Measurements from ENCODE around the gene CCR8.

CCR8 gene, protein sequence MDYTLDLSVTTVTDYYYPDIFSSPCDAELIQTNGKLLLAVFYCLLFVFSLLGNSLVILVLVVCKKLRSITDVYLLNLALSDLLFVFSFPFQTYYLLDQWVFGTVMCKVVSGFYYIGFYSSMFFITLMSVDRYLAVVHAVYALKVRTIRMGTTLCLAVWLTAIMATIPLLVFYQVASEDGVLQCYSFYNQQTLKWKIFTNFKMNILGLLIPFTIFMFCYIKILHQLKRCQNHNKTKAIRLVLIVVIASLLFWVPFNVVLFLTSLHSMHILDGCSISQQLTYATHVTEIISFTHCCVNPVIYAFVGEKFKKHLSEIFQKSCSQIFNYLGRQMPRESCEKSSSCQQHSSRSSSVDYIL

DNA sequence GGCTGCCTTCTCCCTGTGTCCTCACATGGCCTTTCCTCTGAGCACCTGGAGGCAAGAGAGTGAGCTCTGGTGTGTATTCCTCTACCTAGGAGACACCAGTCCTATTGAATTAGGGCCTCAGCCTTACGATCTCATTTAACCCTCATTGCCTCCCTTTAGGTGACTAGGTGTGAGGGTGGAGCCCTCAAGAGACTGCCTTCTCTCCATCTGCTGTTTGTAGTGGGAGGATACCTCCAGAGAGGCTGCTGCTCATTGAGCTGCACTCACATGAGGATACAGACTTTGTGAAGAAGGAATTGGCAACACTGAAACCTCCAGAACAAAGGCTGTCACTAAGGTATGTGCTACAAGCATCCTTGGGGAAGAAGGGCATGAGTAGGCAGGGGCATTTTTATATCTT is at the start of gene CCR8:
TSS of gene CCR8 (plus strand) at position 217 of the 400 bp plus-strand sequence. CDS start 2,623 bp downstream, outside the sequence.
- no peak for DNase-seq

DNA sequence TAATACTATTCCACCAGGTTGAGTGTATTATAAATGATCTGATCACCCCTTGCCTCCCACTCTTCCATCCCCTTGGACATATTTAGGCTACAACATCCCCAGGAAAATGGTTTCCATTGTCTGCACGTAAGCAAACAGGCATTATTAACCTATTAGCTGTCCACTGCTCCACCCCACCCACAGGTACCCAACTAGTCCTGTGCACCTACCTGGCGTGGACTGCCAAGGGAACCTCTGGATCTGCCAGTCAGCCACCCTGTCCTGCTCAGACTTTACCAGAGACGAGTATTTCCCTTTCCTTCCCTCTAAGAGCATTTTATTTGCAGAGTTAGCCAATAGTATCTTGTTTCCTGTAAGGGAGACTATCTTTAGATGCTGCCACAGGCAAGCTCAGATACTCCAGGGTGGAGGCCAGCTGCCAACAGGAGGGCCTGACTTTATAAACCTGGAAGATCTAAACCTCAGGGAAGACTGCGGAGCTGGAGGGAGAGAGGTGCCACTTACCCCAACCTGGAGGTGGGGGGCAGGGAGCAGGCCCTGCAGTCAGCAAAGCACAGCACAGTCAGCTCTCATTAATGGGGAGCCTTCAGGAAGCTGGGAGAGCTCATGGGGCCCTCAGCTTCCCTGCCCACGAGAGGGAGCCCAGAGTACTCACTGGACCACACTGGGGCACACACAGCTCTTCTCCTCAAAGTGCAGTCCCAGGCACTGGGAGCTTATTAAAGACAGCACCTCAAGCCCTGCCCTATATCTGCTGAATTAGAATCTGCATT is 49.6 kb upstream of the CCR8 start, which contains the start of gene CX3CR1:
TSS of gene CX3CR1 (minus strand) at position 292 of the 773 bp plus-strand sequence. CDS start 13,527 bp downstream, outside the sequence.
- DNase-seq = no peak

DNA sequence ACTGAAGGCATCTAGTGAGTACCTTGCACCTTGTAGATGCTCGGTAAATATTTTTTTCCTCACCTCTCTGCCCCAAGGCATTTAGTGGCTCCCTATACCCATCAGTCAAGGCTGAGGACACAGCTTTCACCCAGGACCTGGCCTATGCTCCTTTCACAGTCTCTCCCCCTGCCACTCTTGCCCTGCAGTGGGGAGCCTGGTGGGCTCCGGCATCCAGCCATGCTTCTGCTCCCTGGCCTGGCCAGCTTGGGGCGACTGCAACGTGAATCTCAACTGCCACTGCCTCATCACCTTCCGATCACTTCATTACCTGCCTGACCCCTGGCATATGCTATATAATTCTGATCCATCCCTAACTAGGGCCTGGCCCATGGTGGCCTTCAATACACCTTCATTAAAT is 48.9 kb upstream of the CCR8 start:
- no peak for DNase-seq

DNA sequence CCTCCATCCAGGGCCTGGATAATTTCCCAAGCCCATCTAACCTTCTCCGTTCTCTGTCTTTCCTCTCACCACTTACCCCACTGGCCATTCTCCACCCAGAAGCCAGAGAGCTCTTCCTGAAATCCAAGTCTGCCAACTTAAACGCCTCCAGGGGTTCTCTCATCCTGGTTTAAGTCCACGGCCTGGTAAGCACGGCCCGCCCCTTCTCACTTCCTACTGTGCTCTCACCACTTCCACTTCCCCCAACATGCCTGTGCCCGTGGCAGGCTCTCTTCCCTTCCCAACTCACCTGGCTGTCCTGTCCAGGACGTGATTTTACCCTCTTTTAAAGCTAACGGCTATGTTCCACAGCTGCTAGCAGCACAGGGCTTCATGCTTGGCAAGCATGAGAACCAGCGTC is 48.0 kb upstream of the CCR8 start:
- no peak for DNase-seq

DNA sequence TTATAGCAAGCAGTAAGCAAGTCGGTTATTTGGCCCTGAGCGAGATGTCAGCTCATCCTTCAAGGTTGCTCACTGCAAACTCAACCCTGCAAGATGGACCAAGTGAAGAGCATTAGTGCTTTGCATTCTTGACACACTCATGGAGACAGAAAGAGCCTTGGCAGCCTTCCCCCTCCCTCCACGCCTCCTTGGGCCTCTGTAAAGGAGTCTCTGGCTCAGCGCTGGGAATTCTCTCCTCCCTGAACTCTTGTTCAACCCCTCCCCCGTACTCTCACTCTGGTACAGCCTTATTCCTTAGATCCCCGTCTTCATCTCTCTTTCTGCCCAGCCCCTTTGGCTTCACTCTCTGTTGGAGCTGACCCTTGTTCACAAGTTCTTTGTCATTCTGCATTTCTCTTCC is 47.5 kb upstream of the CCR8 start:
- DNase-seq = no peak

DNA sequence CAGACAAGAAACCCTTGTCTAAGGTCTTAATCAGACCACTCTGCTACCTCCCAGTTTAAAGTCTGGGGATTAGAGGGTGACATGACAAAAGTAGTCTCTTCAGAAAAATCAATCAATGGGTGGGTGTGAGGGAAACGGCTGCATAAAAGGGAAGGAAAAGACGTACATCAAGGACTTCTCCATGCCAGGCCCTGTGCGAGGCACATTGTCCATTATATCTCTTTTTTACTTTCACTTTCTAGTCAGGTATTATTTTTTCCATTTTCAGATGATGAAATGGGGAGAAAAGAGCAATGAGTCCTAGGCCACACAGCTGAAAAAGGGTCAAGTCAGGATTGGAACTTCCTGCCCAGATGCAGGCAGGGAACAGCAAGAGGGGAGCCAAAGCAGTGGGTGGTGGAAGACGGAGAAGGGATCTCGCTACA is 45.0 kb upstream of the CCR8 start:
- no peak for DNase-seq

DNA sequence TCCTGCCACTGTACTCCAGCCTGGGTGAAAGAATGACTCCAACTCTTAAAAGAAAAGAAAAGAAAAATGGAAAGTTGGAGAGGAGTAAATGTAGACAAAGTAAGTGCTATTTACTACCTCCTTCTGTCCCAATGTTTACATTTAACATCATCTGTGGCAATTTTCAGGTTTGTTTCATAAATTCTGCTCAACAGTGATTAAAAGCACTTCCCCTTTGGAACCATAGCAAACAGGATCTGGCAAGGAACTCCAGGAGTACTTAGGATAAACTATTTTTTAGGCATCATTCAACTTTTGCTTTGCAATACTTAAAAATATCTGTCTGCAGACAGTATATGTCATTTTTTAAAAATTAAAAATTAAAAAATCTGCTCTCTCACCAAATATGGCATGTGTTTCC is 44.2 kb upstream of the CCR8 start:
- no peak for DNase-seq

DNA sequence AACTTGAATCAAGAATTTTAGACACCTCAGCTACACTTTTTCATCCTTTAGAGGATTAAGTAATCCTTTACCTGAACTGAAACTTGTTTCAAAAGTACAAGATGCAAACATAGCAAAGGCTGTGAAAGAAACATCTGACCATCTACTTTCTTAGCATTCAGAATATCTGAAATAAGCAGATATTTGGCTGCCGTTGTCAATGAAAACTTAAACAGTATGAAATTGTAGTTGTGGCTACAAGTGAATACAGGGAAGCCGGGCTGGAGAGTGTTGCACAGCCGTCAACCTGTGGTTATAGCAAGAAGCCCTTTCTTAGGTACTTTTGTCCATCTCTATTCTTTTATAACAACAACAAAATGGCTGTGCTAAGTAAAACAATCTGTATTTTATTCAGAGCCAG is 42.7 kb upstream of the CCR8 start:
- no peak for DNase-seq

DNA sequence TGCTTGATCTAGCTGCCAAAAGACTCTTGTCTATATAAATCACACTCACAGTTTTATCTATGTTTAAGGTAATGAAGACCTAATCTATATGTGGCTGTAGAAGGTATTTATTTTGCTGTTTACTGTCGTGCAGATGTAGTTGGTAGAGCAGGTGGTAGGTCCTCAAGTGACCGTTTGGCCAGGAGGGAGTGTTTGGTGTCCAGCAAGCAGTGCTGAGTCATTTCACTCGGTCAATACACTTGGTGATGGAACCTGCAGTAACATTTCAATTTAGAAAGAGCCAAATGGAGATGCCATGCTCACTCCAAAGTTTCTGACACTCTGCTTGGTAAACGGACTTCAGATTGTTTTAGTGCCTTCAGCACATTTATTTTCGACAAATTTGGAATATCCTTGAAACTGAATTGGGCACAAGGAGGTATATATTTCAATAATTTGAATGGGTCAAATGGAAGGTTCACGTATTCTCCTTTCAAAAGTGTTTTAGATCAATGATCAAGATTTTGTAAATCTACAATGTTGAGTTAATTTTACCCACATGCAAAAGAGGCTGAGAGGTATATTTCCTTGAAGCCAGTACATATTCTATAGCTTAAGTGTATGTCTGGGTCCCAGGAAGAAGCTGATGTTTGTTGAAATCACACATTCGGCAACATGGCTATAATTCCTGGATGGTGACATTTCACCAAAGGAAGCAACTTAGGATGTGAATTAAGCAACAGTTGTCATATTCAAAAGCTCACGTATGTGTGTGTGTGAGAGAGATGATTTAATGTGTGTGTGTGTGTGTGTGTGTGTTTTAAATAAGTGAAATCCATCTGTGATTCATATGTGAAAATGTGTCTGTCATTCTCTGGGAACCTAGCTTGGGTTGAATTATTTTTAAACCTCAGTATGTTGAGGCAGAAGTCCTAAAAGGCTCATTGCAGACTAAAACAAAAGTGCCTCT is 42.0 kb upstream of the CCR8 start:
- no peak for DNase-seq

DNA sequence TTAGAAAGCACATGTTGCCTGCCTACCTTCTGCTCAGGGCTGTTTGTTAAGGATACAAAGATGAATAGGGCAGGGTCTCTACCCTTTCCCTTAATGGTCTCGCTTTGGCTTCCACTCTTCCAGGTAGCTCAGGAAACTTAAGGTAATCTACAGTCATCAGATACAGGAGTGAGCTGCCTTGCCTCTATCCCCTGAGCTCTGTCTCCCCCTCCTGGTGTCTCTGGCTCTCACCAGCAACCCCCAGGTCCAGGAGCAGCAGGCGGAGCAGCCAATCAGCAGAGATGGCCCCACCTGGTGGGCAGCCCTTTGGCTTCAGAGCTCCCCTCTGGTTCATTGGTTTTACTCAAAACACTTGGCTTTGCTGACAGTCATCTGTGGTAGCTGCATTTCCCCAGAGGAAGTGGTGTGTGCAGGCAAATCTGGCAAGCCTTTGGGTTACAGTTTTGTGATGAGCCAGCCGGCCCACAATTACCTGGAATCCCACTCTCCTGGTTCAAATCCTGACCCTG is 41.2 kb upstream of the CCR8 start:
- peak; percentile 72 for DNase-seq

DNA sequence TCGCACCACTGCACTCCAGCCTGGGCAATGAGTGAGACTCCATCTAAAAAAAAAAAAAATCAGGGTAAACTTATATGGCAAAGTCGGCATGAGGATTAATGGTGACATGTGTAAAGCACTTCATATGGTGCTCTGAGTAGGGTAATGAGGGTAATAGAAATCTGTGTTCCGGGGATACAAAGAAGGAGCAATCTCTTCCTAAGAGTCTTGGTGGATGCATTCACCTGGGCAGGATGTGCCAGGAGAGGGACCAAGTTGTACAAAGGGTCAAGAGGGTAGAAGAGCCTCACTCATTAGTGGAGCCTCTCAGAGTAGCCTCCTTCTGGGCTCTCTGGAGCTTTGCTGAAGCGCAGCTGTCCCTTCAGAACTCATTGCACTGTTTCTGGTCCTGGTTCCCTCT is 40.4 kb upstream of the CCR8 start:
- DNase-seq = no peak

DNA sequence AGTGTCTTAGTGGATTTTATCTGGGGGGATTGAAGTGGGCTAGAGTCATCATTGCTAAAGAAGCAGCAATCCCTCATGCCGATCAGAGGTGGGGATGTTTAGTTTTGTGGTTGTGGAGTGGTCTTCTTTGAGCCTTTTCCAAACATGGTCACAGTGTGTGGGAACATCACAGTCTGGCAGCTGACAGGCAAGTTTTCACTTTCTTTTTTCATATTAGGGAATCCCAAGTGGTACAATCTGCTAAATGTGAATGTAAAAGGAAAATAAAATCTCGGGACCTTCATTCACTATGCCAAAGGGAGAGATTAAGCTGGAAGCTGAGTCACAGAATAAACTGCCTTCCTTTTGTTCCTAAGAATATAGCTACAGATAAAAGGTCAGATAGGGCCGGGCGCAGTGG is 39.3 kb upstream of the CCR8 start:
- DNase-seq = no peak

DNA sequence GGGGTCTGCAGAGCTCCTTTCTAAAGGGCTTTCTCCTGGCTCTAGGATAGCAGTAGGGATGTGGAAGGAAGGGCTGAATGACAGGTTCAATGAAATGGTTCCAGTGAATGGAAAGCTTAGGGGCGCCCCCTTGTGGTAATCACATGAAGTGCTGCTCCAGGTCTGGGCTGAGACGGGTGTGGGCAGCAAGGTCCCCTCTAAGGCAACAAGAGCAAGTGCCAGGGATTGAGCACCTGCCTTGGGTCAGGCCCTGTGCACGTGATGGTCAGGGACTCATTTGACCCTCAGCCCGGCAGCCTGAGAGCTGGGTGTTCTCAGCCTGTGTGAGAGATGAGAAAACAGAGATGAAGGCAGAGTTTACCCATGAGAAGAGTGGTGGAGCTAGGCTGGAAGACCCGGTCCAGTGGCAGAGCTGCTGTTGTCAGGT is 37.6 kb upstream of the CCR8 start:
- peak; percentile 40 for DNase-seq

DNA sequence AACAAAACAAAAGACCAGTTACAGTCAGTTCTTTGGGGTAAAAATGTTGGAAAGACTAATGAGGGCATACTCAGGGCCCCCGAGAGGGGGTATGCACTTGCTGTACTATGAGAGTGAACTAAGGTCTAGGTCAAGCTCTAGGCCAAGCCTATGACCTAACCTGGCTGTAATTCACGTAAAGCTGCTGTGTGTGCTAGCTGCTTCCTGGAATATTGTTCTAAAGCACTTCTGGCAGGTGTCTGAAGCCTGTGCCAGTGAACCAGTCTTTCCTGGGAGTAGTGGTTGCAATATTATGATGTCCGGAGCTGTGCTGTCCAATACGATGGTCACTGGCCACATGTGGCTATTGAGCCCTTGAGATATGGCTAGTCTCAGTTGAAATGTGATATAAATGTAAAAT is 36.5 kb upstream of the CCR8 start:
- no peak for DNase-seq

DNA sequence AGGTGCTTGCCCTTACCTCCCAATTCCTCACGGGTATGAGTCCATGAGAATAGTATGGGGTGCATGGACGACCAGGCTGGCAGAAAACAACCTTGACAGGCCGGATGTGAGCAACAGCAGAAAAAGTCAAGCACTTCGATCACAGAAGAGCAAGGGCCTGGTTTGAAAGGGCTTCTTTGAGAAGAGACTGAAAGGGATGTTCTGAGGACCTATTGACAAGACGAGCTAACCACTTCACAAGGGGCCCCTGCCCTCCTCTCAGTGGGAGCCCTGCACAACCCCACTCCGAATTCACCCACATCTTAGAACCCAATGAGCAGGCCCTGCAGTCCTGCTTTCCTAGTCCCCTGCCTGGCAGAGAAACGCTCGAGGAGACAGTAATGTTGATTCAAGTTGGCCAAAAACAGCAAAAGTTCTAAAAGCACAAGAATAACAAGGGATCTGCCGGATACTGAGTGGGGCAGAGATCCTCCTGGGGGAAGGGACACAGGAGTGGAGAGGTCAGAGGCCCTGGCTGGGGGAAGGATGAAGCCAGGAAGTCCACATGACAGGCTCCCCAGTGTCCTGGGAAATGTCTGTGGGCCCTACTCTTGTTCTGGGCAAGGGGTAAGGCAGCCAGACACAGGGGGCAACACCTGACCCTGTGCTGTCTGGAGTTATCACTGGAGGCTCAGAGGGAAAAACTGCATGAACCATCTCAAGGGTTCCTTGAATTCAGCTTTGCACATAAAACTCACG is 34.9 kb upstream of the CCR8 start:
- DNase-seq = no peak

DNA sequence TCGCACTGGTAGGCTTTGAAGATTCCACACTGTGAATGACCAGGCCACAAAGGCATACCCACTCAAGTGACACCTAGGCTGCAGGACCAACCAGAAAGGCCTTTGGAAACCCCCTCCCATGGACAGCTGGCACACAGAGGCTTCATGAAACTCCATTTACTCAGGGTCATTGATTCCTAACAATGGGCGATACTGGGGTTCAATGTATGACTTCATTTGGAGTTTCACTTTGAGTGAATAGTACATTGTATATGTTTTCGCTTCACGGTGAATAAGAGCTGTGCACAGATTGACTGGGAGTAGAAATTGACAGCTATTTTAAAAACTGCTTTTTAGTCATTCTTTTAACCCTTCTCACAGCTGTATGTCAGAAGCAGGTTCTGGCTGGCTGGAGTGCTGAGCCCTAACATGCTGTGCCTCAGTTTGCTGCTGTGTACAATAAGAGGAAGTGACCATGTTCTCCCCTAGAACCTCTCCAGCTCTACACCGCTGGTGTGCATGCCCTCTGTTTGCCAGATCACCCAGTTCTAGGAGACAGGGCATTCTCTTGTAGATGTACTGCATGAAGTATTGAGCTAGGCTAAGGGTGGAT is 34.2 kb upstream of the CCR8 start:
- no peak for DNase-seq

DNA sequence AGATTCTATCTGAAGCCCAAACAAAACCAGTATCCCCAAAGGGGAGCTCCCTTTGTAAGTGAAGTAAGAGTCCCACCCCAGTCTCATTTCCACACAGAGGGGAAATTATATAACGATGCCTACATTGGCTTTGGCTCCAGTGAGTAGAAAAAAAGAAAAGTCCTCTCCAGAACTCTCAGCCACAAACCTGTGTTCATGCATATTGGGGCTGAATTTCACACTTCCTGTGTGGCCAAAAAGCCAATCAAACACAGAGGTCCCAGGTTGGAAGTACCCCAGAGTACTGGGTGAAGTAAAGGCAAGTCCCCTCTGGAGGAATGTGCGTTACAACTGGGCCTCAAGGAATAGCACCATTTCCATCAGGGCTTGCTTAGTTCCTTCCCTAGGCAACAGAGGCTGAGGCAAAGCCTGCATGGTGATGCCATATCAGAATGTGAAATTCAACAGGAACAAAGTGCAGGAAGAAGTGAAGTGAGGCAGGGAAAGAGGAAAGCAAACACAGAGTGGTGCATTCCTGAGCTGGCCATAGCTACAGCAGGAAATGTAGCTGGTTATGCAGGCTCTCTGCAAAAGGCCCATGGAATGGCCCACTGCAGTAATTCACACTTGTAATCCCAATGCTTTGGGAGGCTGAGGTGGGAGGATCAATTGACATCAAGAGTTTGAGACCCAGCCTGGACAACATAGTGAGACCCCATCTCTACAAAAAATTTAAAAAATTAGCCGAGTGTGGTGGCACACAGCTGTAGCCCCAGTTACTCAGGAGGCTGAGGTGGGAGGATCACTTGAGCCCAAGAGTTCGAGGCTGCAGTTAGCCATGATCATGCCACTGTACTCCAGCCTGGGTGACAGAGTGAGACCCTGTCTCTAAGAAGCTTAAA is 33.1 kb upstream of the CCR8 start:
- no peak for DNase-seq

DNA sequence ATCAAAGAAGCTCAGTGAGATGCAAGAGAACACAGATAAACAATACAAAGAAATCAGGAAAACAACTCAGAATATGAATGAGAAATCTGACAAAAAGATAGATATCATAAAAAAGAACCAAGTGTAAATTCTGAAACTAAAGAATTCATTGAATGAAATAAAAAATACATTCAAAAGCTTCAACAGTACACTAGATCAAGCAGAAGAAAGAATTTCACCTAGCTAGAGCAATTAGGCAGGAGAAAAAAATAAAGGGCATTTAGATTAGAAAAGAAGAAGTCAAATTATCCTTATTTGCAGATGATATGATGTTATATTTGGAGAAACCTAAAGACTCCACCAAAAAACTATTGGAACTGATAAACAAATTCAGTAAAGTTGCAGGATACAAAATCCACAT is 30.2 kb upstream of the CCR8 start:
- DNase-seq = no peak

DNA sequence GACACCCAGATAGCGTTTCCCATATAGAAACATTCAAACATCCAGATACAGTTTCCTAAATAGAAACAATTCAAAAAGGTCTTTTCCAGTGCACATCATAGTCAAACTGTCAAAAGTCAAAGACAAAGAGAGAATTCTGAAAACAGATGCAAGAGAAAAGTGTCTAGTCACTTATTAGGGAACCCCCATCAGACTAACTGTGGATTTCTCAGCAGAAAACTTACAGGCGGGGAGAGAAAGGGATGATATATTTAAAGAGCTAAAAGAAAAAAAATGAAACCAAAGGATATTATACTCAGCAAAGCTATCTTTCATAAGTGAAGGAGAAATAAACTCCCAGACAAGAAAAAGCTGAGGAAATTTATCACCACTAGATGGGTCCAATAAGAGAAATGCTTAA is 27.3 kb upstream of the CCR8 start:
- no peak for DNase-seq

DNA sequence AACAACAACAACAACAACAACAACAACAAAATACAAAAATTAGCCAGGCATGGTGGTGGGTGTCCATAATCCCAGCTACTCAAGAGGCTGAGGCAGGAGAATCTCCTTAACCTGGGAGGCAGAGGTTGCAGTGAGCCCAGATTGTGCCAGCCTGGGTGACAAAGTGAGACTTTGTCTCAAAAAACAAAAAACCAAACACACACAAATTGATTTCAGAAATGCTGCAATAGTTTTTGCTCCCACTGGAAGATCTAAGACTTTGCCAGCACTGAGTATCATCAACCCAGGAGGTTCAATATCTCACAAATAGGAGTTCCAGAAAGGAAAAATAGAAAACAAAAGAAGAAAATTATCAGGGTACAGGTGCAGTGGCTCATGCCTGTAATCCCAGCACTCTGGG is 16.2 kb upstream of the CCR8 start:
- DNase-seq = no peak

DNA sequence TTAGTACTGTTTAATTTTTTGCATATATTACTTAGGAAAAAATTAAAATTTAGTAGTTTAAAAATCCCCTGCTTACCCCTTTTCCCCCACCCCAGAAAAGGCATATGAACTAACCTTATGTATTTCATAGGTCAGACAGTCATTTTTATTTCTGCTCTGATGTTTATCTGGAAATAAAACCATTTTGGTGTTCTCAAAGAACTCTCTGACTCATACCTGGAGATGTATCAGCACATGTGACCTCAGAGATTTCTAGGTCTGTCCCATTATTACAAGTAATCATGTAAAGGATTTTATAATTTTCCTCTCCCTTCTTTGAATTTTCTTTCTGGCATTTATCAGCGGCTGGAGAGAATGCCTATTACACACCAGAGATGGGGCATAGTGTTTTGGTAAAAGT is 14.1 kb upstream of the CCR8 start:
- DNase-seq = no peak
